Keratinocyte (primary cell): ENCODE results near the gene FBXW5. TPM values are rescaled to one million over a fixed set of nuclear protein-coding genes. Genes with fewer than 3 reads are reported as not detected.

Source experiments
- DNase-seq: peaks from one replicate; pipeline ENCODE4 v3.0.0-alpha.2; 2011; ENCODE audit warnings: low read depth, missing footprints, low spot score
- FAIRE-seq: peaks from 2 replicates; lab custom pipeline; 2011; peaks lifted over from hg19 to GRCh38; lab: Jason Lieb, UNC
- H2AFZ ChIP-seq: 2 replicates; pipeline ENCODE4 v1.6.0; 2012; ENCODE audit warnings: low read length, control low read depth, inconsistent platforms; ENCODE audit not compliant: control insufficient read depth
- H3K27ac ChIP-seq: 2 replicates; pipeline ENCODE4 v1.5.1; 2011; ENCODE audit warnings: low read length; ENCODE audit not compliant: control insufficient read depth, insufficient read depth
- H3K27me3 ChIP-seq: 3 replicates; pipeline ENCODE4 v1.6.0; 2011; ENCODE audit warnings: low read length; ENCODE audit not compliant: control insufficient read depth, insufficient read depth; ENCODE audit errors: extremely low read depth
- H3K36me3 ChIP-seq, 2 experiments: 2 replicates in 1 of 2; 3 replicates in 1 of 2; pipeline ENCODE4 v1.5.1; 2011; ENCODE audit warnings: low read length in 2 of 2, mild to moderate bottlenecking in 1 of 2; ENCODE audit not compliant: control insufficient read depth in 2 of 2, insufficient read depth in 2 of 2; ENCODE audit errors: extremely low read depth in 1 of 2
- H3K4me1 ChIP-seq: 3 replicates; pipeline ENCODE4 v1.5.1; 2011; ENCODE audit warnings: low read length; ENCODE audit not compliant: control insufficient read depth, insufficient read depth; ENCODE audit errors: extremely low read depth
- H3K4me2 ChIP-seq: 3 replicates; pipeline ENCODE4 v1.6.0; 2011; ENCODE audit warnings: low read depth, low read length; ENCODE audit not compliant: control insufficient read depth, insufficient read depth; ENCODE audit errors: extremely low read depth
- H3K4me3 ChIP-seq, 3 experiments: fragments of 200-600 bp in 1 of 3; sonication (generic) in 1 of 3; 2 replicates in 2 of 3; 3 replicates in 1 of 3; pipeline ENCODE4 v1.5.1; 2011 to 2016; ENCODE audit warnings: low read length in 3 of 3, mild to moderate bottlenecking in 3 of 3, control low read depth in 2 of 3, inconsistent platforms in 1 of 3, low read depth in 1 of 3, mixed read lengths in 1 of 3, mixed run types in 1 of 3, moderate library complexity in 1 of 3; ENCODE audit not compliant: control insufficient read depth in 2 of 3, insufficient read depth in 2 of 3; ENCODE audit errors: extremely low read depth in 1 of 3
- H3K79me2 ChIP-seq: 2 replicates; pipeline ENCODE4 v1.6.0; 2012; ENCODE audit warnings: low read length; ENCODE audit not compliant: control insufficient read depth, insufficient read depth
- H3K9ac ChIP-seq: 3 replicates; pipeline ENCODE4 v1.6.0; 2011; ENCODE audit warnings: low read length; ENCODE audit not compliant: control insufficient read depth, insufficient read depth; ENCODE audit errors: extremely low read depth
- H3K9me1 ChIP-seq: 3 replicates; pipeline ENCODE4 v1.6.0; 2011; ENCODE audit warnings: low read length; ENCODE audit not compliant: control insufficient read depth, insufficient read depth; ENCODE audit errors: extremely low read depth
- H3K9me3 ChIP-seq: 2 replicates; pipeline ENCODE4 v1.5.1; 2012; ENCODE audit warnings: low read depth, low read length; ENCODE audit not compliant: control insufficient read depth
- H4K20me1 ChIP-seq: 3 replicates; pipeline ENCODE4 v1.6.0; 2011; ENCODE audit warnings: low read length; ENCODE audit not compliant: control insufficient read depth, insufficient read depth; ENCODE audit errors: extremely low read depth
- CTCF ChIP-seq, 3 experiments: IDR thresholded peaks in 1 of 3; conservative IDR thresholded peaks in 1 of 3; optimal IDR thresholded peaks in 1 of 3; 2 replicates in 2 of 3; 3 replicates in 1 of 3; pipeline versions ENCODE3 to v1.5.1; 2011; ENCODE audit warnings: low read length in 3 of 3, mild to moderate bottlenecking in 3 of 3, moderate library complexity in 2 of 3, control low read depth in 1 of 3, inconsistent platforms in 1 of 3; ENCODE audit not compliant: insufficient read depth in 2 of 3; ENCODE audit errors: extremely low read depth in 1 of 3
- EZH2 ChIP-seq: IDR thresholded peaks from one replicate; pipeline ENCODE4 v1.6.1; 2012; ENCODE audit warnings: inconsistent platforms, mild to moderate bottlenecking, low read length, moderate library complexity
- dilution Hi-C: fragments of 300-500 bp; cut with MboI; formaldehyde crosslinking; loops from one replicate; pipeline ENCODE4 v1.7.0; 2020; ENCODE audit warnings: low sequenced_read_pairs; ENCODE audit not compliant: extremely low pct_ligation_motif_present
- polyA plus RNA-seq, 5 experiments: library from polyadenylated mRNA; depleted of rRNA in 3 of 5; stranded (reverse) in 3 of 5; stranded (forward) in 1 of 5; unstranded in 1 of 5; fragments of >200 nt; gene quantifications; 1 replicate in 1 of 5; 2 replicates in 3 of 5; 3 replicates in 1 of 5; pipeline versions ENCODE4 v1.2.1 to v1.2.3, GENCODE V29; 2011 to 2012; ENCODE audit warnings: missing spikeins in 2 of 5, low read depth in 1 of 5, low replicate concordance in 1 of 5

The FBXW5 gene
- polyA plus RNA-seq, 1 donor (not counting 4 experiments of a cell fraction or from before 2014, with no cell fraction given): 23.0 TPM

GRCh38 chr9:136926154-136926704 lies 18.3 kb downstream of the FBXW5 start:
- Histone ChIP-seq H4K20me1 (no peaks in the 10 kb centered on the region), H3K27ac (no peak overlapping the region), H3K9me1 (no peaks in the 10 kb centered on the region), H3K4me1 (no peaks in the 10 kb centered on the region), H3K79me2 (no peaks in the 10 kb centered on the region), H3K4me2 (no peak overlapping the region), H3K9ac (no peak overlapping the region), H2AFZ (no peak overlapping the region), H3K36me3 (peaks cover 25 to 32% of the 10 kb centered on the region in 2 experiments), H3K9me3 (no peaks in the 10 kb centered on the region), H3K27me3 (no peaks in the 10 kb centered on the region), H3K4me3 (no peak overlapping the region)
- DNase-seq (no peak), FAIRE-seq (no peak)
- TF ChIP-seq EZH2 (no peak), CTCF (optimal IDR thresholded peaks at IDR 0.05 in 1 of 3, IDR thresholded peaks at IDR 0.05 in 1 of 3, conservative IDR thresholded peaks at IDR 0.05 in 1 of 3; ENCODE audit: extremely low read depth in 1 of 3, insufficient read depth in 2 of 3, low read length in 3 of 3) (peak in 2 of 3 experiments; percentile 7 to 30)
- dilution Hi-C loops: loop anchor here (25.0 kb wide), 1 partner anchor 114 kb away; the partner anchor contains the start of gene RABL6

GRCh38 chr9:136925414-136926153 lies 19.0 kb downstream of the FBXW5 start:
- Histone ChIP-seq H3K4me1 (no peaks in the 10 kb centered on the region), H4K20me1 (no peaks in the 10 kb centered on the region), H3K9ac (no peak overlapping the region), H2AFZ (no peak overlapping the region), H3K27me3 (no peaks in the 10 kb centered on the region), H3K9me3 (no peaks in the 10 kb centered on the region), H3K27ac (no peak overlapping the region), H3K9me1 (no peaks in the 10 kb centered on the region), H3K4me2 (no peak overlapping the region), H3K4me3 (no peak overlapping the region), H3K79me2 (no peaks in the 10 kb centered on the region), H3K36me3 (peaks cover 25 to 38% of the 10 kb centered on the region in 2 experiments)
- peak in 1 of 3 experiments; percentile 12 for TF ChIP-seq CTCF (optimal IDR thresholded peaks at IDR 0.05 in 1 of 3, IDR thresholded peaks at IDR 0.05 in 1 of 3, conservative IDR thresholded peaks at IDR 0.05 in 1 of 3; ENCODE audit: extremely low read depth in 1 of 3, insufficient read depth in 2 of 3, low read length in 3 of 3)
- no peak for TF ChIP-seq EZH2
- no peak for FAIRE-seq
- dilution Hi-C loops: loop anchor here (25.0 kb wide), 1 partner anchor 113 kb away; the partner anchor contains the start of gene RABL6
- no peak for DNase-seq
